Activated naive CD8-positive, alpha-beta T cell treated with anti-CD3 and anti-CD28 coated beads for 36 hours (primary cell): ENCODE data around the gene SFRP2. TPM values are rescaled to one million over a fixed set of nuclear protein-coding genes. Genes with fewer than 3 reads are reported as not detected.

ENCODE experiments used
- DNase-seq: peaks from one replicate; pipeline ENCODE4 v3.0.0; 2021
- H3K27ac Mint-ChIP-seq: one replicate; pipeline ENCODE4 v1.8.0; 2022; ENCODE audit warnings: mild to moderate bottlenecking, moderate library complexity, mixed read lengths
- H3K27me3 Mint-ChIP-seq: one replicate; pipeline ENCODE4 v1.8.0; 2022; ENCODE audit warnings: mild to moderate bottlenecking, mixed read lengths
- H3K36me3 Mint-ChIP-seq: one replicate; pipeline ENCODE4 v1.8.0; 2021; ENCODE audit warnings: mild to moderate bottlenecking, mixed read lengths
- H3K4me1 Mint-ChIP-seq: one replicate; pipeline ENCODE4 v1.8.0; 2021; ENCODE audit warnings: mixed read lengths
- H3K4me3 Mint-ChIP-seq: one replicate; pipeline ENCODE4 v1.8.0; 2022; ENCODE audit warnings: mild to moderate bottlenecking, moderate library complexity, mixed read lengths
- H3K9me3 Mint-ChIP-seq: one replicate; pipeline ENCODE4 v1.8.0; 2022; ENCODE audit warnings: mixed read lengths
- total RNA-seq, 2 experiments: library from RNA; stranded (reverse); gene quantifications; one replicate each; pipeline ENCODE4 v1.2.3, GENCODE V29; 2021

The SFRP2 gene
- total RNA-seq, 2 experiments from 2014 or later, result 0.14 TPM; not detected in 1

DNA sequence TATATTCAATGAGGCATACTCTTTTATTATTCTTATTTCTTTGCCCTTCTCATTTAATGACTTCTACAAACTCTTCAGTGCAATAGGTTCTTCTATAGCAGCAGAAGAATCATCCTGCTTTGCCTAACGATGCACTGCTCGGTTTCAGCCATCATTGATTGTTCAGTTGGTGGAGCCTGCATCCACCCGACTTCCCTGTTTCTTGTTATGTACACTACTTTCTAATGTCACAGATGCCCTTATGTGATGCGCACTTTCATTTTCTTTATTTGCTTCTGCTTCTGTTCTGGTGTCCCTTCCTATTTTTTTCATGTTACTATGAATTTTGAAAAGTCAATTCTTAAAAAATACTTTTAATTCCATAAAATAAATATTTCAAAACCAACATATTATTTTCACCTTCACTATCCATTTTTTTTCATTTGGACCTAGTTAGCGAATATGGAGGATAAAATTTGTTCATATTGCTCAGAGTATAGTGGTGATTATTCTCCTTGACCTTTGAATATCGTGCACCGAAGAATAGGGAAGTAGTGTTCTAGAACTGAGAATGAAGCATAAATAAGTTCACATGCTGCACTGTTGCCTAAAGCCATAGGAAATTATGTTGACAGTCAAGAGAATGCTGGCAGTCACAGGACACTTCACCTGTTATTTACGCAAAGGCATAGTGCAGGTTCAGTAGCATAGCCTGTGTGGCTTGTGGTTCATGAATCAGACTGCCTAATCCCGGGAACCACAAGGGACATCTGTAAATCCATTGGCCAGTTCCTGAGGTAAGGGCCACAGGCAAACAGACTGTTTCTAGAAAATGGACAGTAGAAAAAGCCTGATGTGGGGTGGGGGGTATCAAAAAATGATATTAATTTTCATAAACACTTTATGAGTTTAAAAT, 21.3 kb upstream of the SFRP2 start:
- no peak overlapping the region for H3K4me3 Mint-ChIP-seq
- H3K27ac Mint-ChIP-seq, result peak overlapping the region; percentile 64
- no peaks in the 10 kb centered on the region for H3K36me3 Mint-ChIP-seq
- H3K4me1 Mint-ChIP-seq, result peaks cover 22% of the 10 kb centered on the region
- DNase-seq, result no peak
- H3K27me3 Mint-ChIP-seq, result peaks cover 4% of the 10 kb centered on the region
- H3K9me3 Mint-ChIP-seq, result peaks cover 3% of the 10 kb centered on the region

GRCh38 chr4:153809307-153809706, 20.4 kb upstream of the SFRP2 start:
- Mint-ChIP-seq H3K36me3 (no peaks in the 10 kb centered on the region), H3K4me3 (no peak overlapping the region), H3K27me3 (no peaks in the 10 kb centered on the region), H3K4me1 (peaks cover 22% of the 10 kb centered on the region), H3K9me3 (peaks cover 3% of the 10 kb centered on the region), H3K27ac (peak overlapping the region; percentile 64)
- peak; percentile 38 for DNase-seq

GRCh38 chr4:153808175-153808574, 19.3 kb upstream of the SFRP2 start:
- Mint-ChIP-seq H3K4me3 (no peak overlapping the region), H3K36me3 (no peaks in the 10 kb centered on the region), H3K27ac (no peak overlapping the region)

DNA sequence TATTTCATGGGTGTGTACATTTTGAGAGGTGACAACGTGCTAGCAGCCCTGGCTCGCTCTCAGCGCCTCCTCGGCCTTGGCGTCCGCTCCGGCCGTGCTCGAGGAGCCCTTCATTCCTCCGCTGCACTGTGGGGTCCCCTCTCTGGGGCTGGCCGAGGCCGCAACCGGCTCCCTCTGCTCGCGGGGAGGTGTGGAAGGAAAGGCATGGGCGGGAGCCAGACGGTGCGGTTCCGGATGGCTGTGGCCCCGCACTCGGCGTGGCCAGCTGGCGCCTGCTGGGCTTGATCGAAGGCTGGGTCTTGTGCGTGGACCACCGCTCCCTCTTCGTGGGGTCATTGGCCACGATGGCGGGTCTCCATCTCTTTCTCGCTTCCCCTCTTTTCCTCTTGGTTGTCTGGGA, 17.2 kb upstream of the SFRP2 start:
- Mint-ChIP-seq H3K4me3 (no peak overlapping the region), H3K36me3 (no peaks in the 10 kb centered on the region), H3K27ac (no peak overlapping the region), H3K27me3 (no peaks in the 10 kb centered on the region), H3K4me1 (peaks cover 22% of the 10 kb centered on the region), H3K9me3 (peaks cover 3% of the 10 kb centered on the region)
- DNase-seq, result no peak

More at GRCh38 chr4:153808175-153808574, 19.3 kb upstream of the SFRP2 start:
- no peak for DNase-seq
- Mint-ChIP-seq H3K4me1 (peaks cover 22% of the 10 kb centered on the region), H3K27me3 (no peaks in the 10 kb centered on the region), H3K9me3 (peaks cover 3% of the 10 kb centered on the region)

DNA sequence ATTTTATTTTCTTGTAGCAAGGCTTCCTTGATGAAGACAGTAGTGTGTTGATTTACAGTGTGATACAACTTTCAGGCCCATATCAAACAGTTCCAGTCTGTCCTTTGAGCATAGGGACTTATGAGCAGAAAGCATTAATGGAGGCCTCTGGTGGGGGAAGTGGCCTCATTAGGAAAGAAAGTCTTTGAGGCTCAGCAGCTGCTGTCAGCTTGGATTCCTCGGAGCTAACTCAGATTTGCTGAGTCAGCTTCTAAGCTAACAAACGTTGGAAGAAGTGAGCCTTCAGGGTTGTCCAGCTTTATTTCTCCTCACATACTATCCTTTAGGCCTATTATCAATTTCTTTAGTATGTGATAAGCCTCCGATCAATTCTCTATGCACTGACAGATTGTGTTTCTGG, 15.8 kb upstream of the SFRP2 start:
- no peak overlapping the region for H3K4me3 Mint-ChIP-seq
- H3K9me3 Mint-ChIP-seq, result peaks cover 1% of the 10 kb centered on the region
- no peak for DNase-seq
- H3K36me3 Mint-ChIP-seq, result no peaks in the 10 kb centered on the region
- H3K27me3 Mint-ChIP-seq, result no peaks in the 10 kb centered on the region
- peaks cover 14% of the 10 kb centered on the region for H3K4me1 Mint-ChIP-seq
- H3K27ac Mint-ChIP-seq, result no peak overlapping the region

- Mint-ChIP-seq H3K4me1 (peaks cover 2% of the 10 kb centered on the region), H3K27me3 (peaks cover 37% of the 10 kb centered on the region), H3K9me3 (no peaks in the 10 kb centered on the region), H3K27ac (no peak overlapping the region), H3K4me3 (no peak overlapping the region), H3K36me3 (no peaks in the 10 kb centered on the region)
- DNase-seq, result no peak
Measured at GRCh38 chr4:153799694-153800074, 10.8 kb upstream of the SFRP2 start.

DNA sequence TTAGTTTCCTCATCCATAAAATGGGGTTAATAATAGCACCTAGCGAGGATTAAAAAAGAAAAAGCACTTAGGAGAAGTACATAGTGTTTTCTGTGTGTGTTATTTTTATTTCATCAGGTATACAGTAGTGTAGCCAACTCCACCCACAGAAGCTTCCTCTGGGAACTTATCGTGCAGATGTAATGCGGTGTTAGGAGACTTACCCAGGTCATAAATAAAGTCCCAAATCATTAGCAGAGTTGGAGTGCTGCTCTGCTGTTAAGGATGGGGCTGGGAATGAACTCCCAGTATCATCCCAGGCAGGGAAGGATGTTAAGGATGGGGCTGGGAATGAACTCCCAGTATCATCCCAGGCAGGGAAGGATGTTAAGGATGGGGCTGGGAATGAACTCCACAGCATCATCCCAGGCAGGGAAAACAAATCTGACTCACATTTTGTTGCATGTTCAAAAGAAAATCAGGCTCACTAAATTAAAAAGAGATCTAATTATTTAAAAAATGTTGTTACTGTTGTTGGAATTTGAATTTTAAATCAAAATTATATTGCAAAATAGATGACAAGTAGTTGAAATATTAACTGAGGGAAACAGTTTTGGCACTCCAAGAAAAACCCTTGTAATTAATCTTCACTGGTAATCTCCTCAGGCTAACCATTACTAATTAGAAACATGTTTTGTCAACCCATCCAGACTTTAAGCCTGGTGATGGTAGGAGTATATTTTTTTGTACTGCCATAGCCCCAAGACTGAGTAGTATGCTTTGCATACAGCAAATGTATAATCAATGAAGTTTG, 10.2 kb upstream of the SFRP2 start:
- Mint-ChIP-seq H3K4me3 (no peak overlapping the region), H3K36me3 (no peaks in the 10 kb centered on the region), H3K4me1 (peaks cover 3% of the 10 kb centered on the region), H3K27me3 (peaks cover 43% of the 10 kb centered on the region), H3K9me3 (no peaks in the 10 kb centered on the region), H3K27ac (no peak overlapping the region)
- no peak for DNase-seq

DNA sequence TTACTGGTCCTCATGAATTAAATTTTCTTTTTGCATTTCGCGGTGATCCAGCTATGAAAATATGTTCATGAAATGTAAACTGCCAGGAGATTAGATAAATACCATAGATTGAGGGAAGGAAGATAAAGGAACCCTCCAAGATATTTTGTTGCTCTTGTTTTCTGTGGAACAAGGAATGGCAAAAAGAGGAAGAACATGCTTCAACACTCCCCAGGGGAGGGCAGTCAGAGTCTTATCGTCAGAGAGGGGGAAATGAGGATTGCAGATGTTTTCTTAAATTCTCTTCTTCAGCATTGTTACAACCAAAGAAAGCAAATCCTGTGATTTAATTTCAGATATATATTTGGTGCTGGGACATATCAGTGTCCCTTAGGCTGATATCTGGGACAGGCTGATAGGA, 9.5 kb upstream of the SFRP2 start:
- Mint-ChIP-seq H3K27me3 (peaks cover 49% of the 10 kb centered on the region), H3K36me3 (no peaks in the 10 kb centered on the region), H3K4me1 (peaks cover 3% of the 10 kb centered on the region), H3K27ac (no peak overlapping the region), H3K4me3 (no peak overlapping the region), H3K9me3 (no peaks in the 10 kb centered on the region)
- no peak for DNase-seq

DNA sequence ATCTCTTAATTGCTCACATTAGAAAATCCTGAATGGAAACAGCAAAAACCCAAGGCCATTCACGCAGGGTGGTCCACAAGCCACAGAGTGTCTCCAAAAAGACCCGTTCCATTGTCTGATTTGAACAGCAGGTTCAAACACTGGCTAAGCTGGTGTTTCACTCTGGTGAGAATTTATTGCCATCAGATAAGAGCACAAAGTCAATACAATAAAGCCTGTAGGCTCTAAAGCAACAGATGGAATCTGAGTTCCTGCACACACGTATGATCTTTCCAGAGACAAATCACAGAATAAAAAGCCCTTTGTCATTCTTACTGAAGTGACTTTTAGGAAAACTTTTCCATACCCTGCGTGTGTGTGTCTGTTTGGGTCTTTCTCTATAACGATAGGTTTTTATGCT, 5.1 kb upstream of the SFRP2 start:
- no peak overlapping the region for H3K27ac Mint-ChIP-seq
- no peak overlapping the region for H3K4me3 Mint-ChIP-seq
- H3K4me1 Mint-ChIP-seq, result peaks cover 25% of the 10 kb centered on the region
- peaks cover 90% of the 10 kb centered on the region for H3K27me3 Mint-ChIP-seq
- DNase-seq, result no peak
- H3K36me3 Mint-ChIP-seq, result no peaks in the 10 kb centered on the region
- H3K9me3 Mint-ChIP-seq, result no peaks in the 10 kb centered on the region

GRCh38 chr4:153792618-153793247, 3.9 kb upstream of the SFRP2 start:
- peaks cover 93% of the 10 kb centered on the region for H3K27me3 Mint-ChIP-seq
- H3K4me3 Mint-ChIP-seq, result peak overlapping the region; percentile 77
- no peaks in the 10 kb centered on the region for H3K9me3 Mint-ChIP-seq
- H3K36me3 Mint-ChIP-seq, result no peaks in the 10 kb centered on the region
- H3K4me1 Mint-ChIP-seq, result peaks cover 34% of the 10 kb centered on the region
- H3K27ac Mint-ChIP-seq, result no peak overlapping the region
- no peak for DNase-seq

GRCh38 chr4:153791746-153792617, 3.1 kb upstream of the SFRP2 start:
- peak; percentile 55 for DNase-seq
- Mint-ChIP-seq H3K4me3 (peak overlapping the region; percentile 77), H3K27ac (no peak overlapping the region), H3K36me3 (no peaks in the 10 kb centered on the region), H3K9me3 (no peaks in the 10 kb centered on the region), H3K27me3 (peaks cover 97% of the 10 kb centered on the region), H3K4me1 (peaks cover 34% of the 10 kb centered on the region)

- Mint-ChIP-seq H3K27me3 (peaks cover 98% of the 10 kb centered on the region), H3K4me1 (peaks cover 34% of the 10 kb centered on the region), H3K36me3 (no peaks in the 10 kb centered on the region), H3K9me3 (no peaks in the 10 kb centered on the region), H3K4me3 (peak overlapping the region; percentile 77), H3K27ac (no peak overlapping the region)
- peak; percentile 70 for DNase-seq
Measured at GRCh38 chr4:153790962-153791551, 2.2 kb upstream of the SFRP2 start.

DNA sequence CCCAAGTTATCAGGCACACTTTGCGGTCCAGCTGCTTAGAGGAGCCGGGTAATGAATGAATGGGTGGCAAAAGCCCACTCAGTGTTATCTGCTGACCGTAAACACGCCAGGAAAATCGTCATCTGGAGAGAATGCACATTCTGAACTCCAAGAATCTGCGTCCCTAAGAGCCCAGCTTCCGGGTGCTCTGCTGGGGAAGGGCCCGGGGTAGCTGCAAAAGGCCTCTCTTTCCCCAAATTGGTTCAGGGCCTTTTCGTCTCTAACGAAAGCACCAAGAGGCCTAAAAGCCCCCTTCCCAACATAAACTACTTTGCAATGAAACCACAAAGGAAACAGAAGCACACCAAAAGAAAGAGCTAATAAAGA, 1.6 kb upstream of the SFRP2 start:
- Mint-ChIP-seq H3K27ac (no peak overlapping the region), H3K9me3 (no peaks in the 10 kb centered on the region), H3K36me3 (no peaks in the 10 kb centered on the region), H3K27me3 (peaks cover 98% of the 10 kb centered on the region), H3K4me1 (peaks cover 34% of the 10 kb centered on the region), H3K4me3 (peak overlapping the region; percentile 29)
- no peak for DNase-seq
